HG02852 (cell line): ENCODE measurements around the gene PTGIS.
"Not testable (repeated sequence)": the region's sequence is repeated elsewhere in the genome, so short reads cannot be mapped to it uniquely, and the experiment has no call there.

Experiments used
- ATAC-seq: cut with Tn5 transposase; IDR thresholded peaks from one replicate; pipeline ENCODE4 v1.9.1; 2021; ENCODE audit warnings: mild to moderate bottlenecking, moderate library complexity; ENCODE audit not compliant: unreplicated experiment

Gene PTGIS

DNA sequence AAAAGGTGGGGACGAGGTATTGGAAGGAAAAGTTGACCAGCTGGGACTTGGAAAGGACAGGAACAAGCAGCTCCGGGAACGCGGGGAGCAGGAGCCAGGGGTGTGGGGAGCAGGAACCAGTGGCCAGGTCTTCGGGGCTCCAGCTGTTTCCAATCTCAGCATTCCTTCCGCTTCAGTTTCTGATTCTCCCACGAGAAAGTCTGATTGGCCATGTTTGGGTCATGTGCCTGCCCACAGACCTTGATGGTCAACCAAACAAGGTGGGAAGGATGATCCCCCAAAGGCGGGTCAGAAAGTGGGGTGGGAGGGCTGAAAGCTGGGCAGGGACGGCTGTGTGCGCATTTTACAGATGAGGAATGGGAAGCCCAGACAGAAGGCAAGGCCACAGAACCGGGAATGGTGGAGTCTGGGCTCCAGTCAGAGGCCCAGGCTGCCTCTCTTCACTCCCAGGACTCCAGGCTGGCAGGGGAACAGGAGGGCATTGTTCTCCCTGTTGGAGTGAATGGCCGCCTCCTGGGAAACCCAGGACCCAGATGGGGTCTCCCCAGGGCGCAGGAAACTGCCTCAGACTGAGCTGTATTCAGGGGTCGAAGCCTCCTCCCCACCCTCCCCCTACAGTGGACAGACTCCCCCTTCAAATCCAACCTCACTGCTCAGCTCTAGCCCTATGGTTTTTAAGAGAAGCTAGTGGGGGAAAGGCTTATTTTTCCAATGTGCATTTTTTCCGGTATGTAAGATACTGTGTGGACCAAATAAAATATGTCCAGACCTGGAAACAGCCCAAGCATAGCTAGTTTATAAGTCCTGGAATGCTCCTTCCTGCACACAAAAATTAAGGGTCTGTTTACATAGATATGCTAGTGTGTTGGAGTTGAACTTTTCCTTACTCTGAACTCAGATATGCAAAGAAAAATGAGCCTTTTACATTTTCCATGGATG, 12.2 kb upstream of the PTGIS start:
- no peak for ATAC-seq

DNA sequence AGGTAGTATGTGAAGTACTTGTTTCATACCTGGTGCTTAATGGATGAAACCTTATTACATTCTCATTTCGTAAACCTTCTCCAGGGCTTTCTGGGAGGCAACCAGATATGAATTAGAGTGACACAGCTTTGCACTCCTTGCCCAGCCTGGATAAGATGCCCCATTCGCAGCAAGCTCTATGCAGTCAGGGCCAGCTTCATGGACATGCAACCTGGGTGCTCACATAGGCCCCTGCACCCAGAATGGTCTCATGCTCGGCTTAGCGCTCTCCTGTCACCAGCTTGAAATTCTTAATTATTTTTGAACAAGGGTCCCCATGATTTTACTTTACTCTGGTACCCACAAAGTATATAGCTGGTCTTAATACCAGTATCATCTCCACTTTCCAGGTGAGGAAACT, 11.3 kb upstream of the PTGIS start:
- no peak for ATAC-seq

DNA sequence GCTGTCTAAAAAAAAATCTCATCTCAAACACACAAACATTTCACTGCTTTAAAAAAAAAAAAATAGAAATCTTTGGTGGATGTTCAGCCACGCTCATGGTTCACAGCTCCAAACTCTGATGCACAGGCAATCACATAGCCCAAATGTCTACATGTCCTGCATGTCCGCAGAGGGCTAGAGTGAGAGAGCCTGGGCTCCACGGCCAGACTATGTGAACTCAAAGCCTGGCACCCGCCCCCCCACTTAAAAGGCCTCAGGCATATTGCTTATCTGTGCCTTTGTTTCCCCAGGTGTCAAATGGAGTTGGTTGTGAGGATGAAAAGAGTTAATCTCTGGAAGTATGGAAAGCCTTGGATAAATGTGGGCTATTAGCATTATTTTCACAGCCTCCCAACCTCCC, 10.5 kb upstream of the PTGIS start:
- no peak for ATAC-seq

DNA sequence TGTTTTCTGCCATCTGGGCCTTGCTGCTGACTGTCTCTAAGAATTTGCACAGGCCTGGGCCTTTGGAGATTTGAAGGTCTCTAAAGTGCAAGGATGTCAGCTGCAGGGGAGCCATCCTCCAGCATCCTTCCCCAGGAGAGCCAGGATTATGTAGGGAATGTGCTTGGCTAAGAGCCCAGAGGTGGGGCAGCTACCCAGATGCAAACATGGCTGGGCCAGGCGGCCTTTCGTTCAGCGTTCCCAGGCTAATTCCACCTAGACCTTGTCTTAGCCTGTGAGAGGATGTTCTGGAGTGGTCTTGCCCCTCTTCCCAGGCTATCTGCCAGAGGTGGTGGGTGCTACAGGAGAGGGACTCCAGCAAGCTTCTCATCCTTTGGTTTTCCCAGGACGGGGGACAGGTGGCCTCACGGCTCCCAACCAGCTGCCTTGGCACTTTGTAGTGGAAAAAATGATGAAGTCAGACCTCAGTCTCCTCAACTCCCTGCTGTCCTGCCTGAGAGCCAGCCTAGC, 7.7 kb upstream of the PTGIS start:
- ATAC-seq: no peak

DNA sequence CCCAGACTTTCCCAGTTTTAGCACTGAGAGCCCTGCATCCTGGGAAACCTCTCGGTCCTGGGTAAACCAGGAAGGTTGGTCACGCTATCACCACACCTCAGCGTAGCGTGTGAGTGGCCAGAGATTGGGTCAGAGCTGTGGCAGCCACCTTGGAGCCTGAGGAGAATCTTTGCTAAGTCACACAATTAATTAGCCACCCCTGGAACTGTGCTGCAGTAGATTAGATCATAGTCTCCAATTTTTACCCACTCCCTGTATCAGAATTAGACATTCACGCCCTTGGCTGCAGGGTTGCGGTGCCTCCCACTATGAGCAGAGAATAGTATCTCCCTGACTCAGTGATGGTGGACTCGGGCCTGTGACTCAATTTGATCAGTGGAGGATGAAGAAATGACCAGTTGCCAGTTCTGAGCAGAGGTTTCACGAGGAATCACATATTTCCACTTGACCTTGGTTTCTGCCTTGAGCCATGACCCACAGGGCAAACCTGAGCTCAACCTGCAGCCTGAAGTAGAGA, 6.0 kb upstream of the PTGIS start:
- ATAC-seq: no peak

- ATAC-seq: no peak
These were observed 4.9 kb upstream of the PTGIS start for GRCh38 chr20:49572857-49573256.

GRCh38 chr20:49571553-49571835, 3.6 kb upstream of the PTGIS start:
- no peak for ATAC-seq

DNA sequence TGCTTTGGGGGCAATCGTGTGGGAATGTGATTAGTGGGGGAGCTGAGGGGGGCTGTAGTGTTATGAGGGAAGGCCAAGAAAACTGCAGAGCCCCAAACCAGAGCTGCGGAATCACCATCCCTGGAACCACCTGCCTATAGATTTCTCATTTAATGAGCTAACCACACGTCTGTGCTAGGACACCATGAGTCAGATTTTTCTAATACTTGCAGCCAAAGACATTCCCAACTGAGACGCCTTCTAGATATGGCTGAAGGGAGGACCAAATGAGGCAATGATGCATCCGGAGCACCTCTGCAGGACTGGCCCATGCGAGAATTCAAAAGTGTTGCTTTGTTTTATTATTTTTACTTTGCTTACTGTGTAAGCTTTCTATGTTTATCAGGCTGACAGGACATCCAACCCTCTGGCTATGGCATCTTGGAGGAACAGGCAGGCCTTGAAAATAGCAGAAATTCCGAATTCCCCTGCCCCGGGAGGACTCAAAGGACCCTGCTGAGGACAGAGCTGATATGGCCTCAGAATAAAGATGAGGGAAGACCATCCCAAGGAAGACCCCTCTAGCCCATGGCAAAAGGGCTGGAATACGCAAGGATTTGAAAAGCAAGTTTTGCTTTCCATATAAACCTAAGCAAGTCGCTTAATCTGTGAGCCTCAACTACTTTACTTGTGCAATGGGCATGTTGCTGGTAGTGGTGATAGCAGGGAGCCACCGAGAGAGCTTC, 3.1 kb upstream of the PTGIS start:
- ATAC-seq: no peak

DNA sequence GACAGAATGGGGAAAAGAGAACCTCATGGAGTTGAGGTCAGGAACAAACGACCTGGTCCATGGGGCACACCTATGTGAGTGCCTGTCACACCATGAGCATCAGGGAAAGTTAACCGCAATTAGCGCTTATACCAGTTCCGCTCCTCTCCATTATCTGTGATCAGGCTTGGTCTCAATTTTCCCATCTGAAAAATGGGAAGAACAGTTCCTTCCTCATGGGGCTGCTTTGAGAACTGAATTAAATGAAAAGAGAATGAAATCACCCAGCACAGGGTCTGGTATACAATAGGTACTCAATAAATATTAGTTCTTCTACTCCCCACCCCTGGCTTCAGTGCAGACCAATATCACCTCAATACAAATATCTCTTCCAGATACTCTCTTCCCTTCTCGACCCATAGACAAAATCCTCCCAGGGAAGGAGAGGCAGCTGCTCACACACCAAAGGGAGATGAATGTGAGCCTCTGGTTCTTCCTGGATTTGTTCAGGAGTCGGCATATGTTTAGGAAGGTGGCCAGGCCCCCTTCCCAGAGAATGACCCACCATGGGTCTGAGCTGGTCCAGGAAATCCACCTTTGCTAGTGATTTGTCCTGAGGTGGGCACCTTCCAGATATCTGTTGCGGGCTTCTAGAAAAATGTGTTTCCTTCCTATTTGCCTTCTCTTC, 2.4 kb upstream of the PTGIS start:
- no peak for ATAC-seq

GRCh38 chr20:49569411-49570115, 1.6 kb upstream of the PTGIS start:
- no peak for ATAC-seq

- ATAC-seq: no peak
These were observed 578 bp upstream of the PTGIS start for GRCh38 chr20:49568278-49569151.

DNA sequence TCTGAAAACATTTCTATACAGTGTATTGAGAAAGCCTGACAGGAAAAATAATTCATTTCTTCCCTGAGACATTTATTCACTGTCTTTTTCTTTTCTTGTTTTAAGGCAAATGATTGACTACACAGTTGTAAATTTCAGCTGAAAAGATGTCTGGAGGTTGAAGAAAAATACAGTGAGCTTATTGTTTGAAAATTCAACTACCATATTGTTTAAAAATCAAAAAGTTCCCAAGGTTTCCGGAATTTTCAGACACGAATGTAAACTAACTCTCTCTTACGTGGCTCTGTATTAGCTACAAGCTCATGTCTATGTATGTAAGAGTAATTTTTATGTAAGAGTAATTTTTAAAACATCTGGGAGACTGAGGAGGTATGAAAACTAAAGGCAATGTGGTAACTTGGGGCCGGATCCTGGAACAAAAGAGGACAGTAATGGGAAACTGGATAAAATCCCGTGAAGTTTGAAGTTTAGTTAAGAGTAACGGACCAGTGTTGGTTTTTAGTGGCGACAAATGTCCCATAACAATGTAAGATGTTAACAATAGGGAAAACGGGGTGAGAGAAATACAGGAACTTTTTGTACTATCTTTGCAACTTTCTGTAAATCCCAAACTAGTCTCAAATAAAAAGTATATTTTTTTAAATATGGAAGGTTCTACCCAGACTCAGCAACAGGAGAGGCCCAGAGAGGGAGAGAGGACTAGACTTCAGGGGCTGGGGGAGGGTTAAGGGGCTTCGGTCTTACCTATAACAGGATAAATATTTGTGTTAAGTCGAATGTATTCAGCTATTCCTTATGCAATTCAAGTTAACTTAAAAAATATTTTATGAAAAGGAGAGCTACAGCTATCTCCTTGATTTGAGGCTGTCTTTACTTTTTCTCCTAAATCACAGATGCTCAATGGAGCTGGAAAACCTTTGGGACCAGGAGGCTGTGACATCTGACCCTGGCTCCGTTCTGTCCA, 1.3 kb downstream of the PTGIS start:
- no peak for ATAC-seq

GRCh38 chr20:49564991-49565390, 2.9 kb downstream of the PTGIS start:
- not testable (repeated sequence) for ATAC-seq

DNA sequence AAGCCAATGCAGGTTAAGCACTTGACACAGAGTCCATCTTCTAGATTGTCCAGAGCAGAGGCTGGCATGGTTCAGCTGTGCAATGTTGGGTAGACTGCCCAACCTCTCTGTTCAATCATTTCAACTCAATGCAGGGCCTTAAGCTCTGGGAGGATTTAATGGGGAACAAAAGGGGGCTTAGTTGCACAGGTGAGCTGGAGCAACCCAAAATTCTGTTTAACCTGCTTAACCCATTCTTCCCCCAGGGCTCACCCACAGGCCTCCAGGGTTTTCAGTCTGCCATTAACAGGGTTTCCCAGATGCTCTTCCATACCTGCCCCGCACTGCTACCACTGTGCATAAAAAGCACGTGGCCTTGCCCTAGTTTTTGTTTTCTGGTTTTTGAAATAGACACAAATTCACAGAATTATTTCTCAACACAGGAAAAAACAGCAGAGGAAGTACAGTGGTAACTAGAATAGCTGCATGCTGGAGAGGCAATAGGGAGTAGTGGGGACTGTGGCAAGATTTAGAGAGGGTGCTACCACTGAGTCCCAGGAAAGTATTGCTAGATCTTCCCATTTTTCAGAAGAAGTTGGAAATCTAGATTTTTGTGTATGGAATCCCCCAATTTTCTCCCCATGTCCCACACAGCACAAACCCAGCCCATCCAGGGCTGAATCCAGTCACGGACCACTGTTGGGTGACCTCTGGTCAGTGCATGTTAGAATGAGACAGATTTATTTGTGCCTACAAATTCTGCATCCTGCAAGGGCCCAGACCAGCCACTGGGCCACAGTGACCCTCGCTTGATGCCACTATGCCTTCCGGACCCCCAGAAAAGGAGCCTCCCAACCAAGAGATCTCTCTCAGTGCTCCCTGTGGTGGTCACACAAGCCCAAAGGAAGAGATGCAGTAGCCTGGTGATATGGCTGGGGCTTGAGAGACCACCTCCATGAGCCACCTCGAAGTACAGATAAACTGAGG, 4.6 kb downstream of the PTGIS start:
- ATAC-seq: no peak

GRCh38 chr20:49562311-49563014, 5.5 kb downstream of the PTGIS start:
- no peak for ATAC-seq

- no peak for ATAC-seq
These were observed 6.1 kb downstream of the PTGIS start for GRCh38 chr20:49561806-49562205.

- no peak for ATAC-seq
These were observed 6.7 kb downstream of the PTGIS start for GRCh38 chr20:49561256-49561655.
